Gastroesophageal sphincter (tissue), 3 donors: ENCODE results near the gene REX1BD.

Source experiments
- POLR2A ChIP-seq, 2 donors: fragments of 450-650 bp; IDR thresholded peaks; one replicate each; pipeline ENCODE4 v1.6.1; 2017; ENCODE audit warnings: antibody characterized with exemption in 2 of 2, mild to moderate bottlenecking in 2 of 2, moderate library complexity in 1 of 2
- POLR2AphosphoS5 ChIP-seq: sonication (generic); formaldehyde crosslinking; IDR thresholded peaks from one replicate; pipeline ENCODE4 v1.6.1; 2017; ENCODE audit warnings: antibody characterized with exemption
- TF ChIP-seq, protein P1 (sequence below), 4 experiments: fragments of 200-600 bp in 2 of 4; fragments of 450-650 bp in 2 of 4; sonication (generic) in 1 of 4; IDR thresholded peaks; one replicate each; pipeline ENCODE4 v1.5.1; 2017 to 2019; ENCODE audit warnings: antibody characterized with exemption in 4 of 4, mild to moderate bottlenecking in 2 of 4, moderate library complexity in 2 of 4

GRCh38 chr19:18541992-18542940 is 46.3 kb upstream of the REX1BD start:
- TF ChIP-seq POLR2A (IDR thresholded peaks at IDR 0.05) (no peak), POLR2AphosphoS5 (no peak)
- TF ChIP-seq, protein P1, sequence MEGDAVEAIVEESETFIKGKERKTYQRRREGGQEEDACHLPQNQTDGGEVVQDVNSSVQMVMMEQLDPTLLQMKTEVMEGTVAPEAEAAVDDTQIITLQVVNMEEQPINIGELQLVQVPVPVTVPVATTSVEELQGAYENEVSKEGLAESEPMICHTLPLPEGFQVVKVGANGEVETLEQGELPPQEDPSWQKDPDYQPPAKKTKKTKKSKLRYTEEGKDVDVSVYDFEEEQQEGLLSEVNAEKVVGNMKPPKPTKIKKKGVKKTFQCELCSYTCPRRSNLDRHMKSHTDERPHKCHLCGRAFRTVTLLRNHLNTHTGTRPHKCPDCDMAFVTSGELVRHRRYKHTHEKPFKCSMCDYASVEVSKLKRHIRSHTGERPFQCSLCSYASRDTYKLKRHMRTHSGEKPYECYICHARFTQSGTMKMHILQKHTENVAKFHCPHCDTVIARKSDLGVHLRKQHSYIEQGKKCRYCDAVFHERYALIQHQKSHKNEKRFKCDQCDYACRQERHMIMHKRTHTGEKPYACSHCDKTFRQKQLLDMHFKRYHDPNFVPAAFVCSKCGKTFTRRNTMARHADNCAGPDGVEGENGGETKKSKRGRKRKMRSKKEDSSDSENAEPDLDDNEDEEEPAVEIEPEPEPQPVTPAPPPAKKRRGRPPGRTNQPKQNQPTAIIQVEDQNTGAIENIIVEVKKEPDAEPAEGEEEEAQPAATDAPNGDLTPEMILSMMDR (IDR thresholded peaks at IDR 0.05): no peak
